Skin epidermis (tissue), 12 donors: Measurements from ENCODE around the gene UBE2U.

Experiments
- H3K27ac ChIP-seq, 21 experiments: fragments of 200-600 bp; sonication (generic) in 11 of 21; one replicate each; pipeline ENCODE4 v1.5.0; 2020; ENCODE audit warnings: mild to moderate bottlenecking in 3 of 21, inconsistent platforms in 2 of 21, moderate library complexity in 2 of 21
- H3K4me3 ChIP-seq, 7 experiments: fragments of 200-600 bp; sonication (generic) in 2 of 7; one replicate each; pipeline ENCODE4 v1.5.0; 2020; ENCODE audit warnings: inconsistent platforms in 2 of 7, mild to moderate bottlenecking in 2 of 7, moderate library complexity in 1 of 7

UBE2U gene

DNA sequence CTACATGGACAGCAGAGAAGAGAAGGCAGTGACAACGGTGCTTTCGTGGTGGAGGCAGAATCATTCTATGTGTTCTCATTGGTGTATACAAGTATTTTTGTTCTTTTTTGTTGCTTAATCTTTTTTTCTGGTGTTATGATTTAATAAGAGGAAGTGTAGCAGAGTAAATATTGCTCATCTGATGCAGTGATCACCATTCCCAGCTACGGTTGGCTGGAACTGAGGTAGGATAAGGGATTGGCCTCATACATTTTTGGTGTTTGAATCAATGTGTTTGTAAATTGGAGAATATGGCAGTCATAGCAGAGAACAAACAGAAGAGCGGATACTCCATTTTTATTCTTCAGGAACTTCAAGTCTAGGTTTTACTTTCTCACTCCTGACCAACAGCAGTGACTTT, 76.6 kb downstream of the UBE2U start:
- no peak overlapping the region for H3K4me3 ChIP-seq
- H3K27ac ChIP-seq = no peak overlapping the region

DNA sequence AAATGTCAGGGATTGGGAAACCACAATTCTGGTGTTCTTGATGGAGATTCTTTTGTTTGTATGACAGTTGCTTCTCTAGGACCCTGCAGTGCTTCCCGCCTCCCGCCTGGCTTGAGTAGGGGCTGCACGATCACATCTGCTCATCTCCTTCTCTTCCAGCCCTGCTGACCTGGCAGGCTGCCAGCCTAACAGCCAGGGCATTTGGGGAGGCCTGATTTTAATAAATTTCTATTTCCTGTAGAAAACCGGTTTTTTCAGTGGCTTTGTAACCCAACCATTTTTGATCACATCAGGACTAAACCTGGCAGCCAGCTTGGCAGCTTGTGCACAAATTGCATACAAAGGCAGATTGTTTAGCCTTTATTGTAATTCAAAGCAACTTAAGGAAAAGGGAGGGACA, 78.9 kb downstream of the UBE2U start:
- peak overlapping the region in 1 of 21 experiments; percentile 51 for H3K27ac ChIP-seq
- no peak overlapping the region for H3K4me3 ChIP-seq

DNA sequence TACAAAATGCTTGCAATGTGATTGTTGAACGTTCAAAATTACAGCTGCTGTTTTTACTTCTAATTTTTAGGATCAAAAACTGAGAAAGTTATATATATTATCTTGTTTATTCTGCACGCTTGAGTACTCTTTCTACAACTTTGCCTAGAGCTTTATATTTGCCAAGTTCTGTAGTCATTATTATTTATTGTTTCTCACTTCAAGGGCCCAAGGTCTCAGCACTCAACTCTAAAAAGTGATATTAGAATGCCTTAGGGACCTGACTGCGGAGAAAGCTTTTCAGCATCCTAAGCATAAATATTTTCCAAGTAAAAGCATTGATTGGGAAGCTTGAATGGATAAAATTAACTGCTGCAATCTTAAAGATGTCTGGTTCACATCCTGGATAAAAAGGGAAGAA, 83.6 kb downstream of the UBE2U start:
- no peak overlapping the region for H3K4me3 ChIP-seq
- H3K27ac ChIP-seq = no peak overlapping the region

DNA sequence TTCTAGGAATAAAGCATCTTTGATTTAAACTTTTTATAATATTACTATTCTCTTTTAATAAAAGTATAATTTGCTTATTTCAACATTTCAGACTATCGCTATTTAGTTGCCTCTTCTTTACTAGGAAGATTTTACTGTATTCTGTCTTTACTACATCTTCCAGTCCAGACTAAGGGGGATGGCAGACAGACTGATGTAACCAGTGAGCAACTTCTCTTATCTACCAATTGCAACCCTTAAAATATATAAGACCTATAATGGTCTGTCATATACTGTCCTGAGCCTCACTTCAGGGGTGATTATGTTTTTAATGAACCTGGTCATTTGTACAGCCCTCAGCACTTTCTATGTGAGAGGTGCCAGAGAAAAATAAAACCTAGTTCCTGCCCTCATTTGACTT, 87.0 kb downstream of the UBE2U start:
- H3K4me3 ChIP-seq = no peak overlapping the region
- no peak overlapping the region for H3K27ac ChIP-seq

DNA sequence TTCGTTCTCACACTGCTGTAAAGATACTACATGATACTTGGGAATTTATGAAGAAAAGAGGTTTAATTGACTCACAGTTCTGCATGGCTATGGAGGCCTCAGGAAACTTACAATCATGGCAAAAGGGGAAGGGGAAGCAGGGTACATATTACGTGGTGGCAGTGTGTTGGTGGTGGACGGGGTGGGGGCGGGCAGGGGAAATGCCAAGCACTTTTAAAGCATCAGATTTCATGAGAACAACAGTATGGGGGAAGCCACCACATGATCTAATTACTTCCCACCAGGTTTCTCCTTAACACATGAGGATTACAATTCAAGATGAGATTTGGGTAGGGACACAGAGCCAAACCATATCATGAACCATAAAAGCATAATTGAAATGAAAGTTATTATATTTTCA, 88.5 kb downstream of the UBE2U start:
- Histone ChIP-seq H3K4me3 (no peak overlapping the region), H3K27ac (peak overlapping the region in 1 of 21 experiments; percentile 30)

DNA sequence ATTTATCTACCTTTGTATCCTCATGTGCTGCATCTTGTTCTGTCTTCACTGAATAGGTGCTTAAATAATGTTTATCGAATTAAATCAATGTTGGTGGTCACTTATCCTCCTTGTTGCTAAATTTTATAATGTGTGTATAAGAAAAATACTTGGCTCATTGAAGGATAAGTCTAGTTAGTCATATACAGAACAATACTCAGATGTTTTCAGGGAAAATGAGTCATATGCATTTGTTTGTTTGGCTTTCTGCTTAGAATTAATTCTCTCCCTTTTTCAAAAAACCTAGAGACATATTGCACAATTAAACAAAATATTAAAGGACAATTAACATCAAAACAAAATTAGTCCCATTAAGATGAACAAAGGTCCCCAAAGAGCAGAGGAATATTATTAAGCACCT, 89.0 kb downstream of the UBE2U start:
- no peak overlapping the region for H3K4me3 ChIP-seq

DNA sequence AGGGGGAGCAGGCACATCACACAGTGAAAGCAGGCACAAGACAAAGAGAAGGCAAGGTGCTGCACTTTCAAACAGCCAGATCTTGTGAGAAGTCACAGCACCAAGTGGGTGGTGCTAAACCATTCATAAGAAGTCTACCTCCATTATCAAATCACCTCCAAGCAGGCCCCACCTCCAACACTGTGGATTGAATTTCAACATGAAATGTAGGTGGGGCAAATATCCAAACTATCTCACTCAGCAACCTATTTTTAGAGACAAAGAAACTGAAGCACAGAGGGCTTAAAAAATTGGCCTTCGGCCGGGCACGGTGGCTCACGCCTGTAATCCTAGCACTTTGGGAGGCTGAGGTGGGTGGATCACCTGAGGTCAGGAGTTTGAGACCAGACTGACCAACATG, 90.4 kb downstream of the UBE2U start:
- Histone ChIP-seq H3K4me3 (no peak overlapping the region), H3K27ac (no peak overlapping the region)

More for the DNA sequence above, 89.0 kb downstream of the UBE2U start:
- H3K27ac ChIP-seq = peak overlapping the region in 5 of 21 experiments; percentile 0 to 52 (median 30)

DNA sequence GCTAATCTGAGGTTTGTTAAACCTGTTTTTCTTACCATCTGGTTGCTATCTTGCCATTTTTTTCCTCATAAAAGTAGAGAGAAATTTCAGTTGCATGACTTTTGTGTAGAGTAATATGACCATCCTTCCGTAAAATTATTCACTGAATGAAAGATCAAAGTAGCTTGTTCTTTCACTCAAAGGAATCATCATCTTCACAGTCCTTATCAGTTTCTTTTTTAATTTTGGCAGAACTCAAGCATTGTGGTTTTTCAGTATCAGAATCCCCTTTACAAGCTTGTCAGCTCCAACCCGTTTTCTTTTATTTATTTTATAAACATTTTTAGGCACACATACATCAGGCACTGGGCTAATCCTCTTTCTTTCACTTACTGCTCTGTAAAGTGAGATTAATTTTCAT, 91.7 kb downstream of the UBE2U start:
- Histone ChIP-seq H3K4me3 (no peak overlapping the region), H3K27ac (no peak overlapping the region)

DNA sequence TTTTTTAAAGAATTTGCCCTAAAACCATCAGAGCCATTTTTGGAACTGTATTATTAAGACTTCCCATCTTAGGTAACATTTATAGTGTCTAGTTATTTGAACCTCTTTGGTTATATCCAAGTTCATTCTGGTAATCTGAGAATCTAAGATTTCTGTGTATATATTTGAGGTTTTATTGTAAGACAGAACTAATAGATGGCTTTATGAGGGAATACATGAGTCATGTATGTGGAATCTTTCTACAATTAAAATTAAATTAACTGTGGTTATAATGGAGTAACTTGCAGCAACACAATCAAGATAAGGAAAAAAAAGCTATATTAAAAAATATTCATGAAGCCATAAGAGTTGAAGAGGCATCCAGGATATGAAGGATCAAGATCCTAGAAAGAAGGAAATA, 92.1 kb downstream of the UBE2U start:
- Histone ChIP-seq H3K4me3 (no peak overlapping the region), H3K27ac (no peak overlapping the region)

DNA sequence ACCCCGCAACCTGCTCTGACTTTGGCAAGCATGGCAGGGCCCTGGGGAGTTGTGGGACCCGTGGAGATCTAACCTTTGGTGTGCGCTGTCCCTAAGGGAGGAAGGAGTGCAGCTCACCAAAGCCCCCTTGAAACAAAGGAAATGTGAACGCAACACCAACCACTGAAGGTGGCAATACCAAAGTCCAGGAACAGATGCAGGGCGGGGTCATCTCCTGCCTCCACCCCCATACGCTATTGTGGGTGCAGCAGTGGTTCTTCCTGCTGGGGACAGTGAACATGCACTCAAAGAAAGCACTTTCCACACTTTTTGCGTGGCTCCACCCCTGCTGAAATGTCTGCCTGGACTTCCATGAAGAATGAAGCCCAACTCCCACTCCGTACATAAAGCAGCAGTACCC, 93.0 kb downstream of the UBE2U start:
- H3K4me3 ChIP-seq = no peak overlapping the region
- no peak overlapping the region for H3K27ac ChIP-seq

DNA sequence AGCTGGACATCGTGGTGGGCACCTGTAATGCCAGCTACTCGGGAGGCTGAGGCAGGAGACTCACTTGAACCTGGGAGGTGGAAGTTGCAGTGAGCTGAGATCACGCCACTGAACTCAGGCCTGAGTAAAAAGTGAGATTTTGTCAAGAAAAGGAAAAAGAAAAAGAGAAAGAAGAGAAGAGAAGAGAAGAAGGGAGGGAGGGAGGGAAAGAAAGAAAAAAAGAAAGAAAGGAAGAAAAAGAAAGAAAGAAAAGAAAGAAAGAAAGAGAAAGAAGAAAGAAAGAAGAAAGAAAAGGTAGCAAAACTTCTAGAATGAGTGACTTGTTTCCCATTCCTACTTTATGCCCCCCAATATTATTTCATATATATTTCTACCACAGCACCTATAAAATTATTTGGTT, 98.8 kb downstream of the UBE2U start:
- H3K4me3 ChIP-seq = no peak overlapping the region
- H3K27ac ChIP-seq = no peak overlapping the region

DNA sequence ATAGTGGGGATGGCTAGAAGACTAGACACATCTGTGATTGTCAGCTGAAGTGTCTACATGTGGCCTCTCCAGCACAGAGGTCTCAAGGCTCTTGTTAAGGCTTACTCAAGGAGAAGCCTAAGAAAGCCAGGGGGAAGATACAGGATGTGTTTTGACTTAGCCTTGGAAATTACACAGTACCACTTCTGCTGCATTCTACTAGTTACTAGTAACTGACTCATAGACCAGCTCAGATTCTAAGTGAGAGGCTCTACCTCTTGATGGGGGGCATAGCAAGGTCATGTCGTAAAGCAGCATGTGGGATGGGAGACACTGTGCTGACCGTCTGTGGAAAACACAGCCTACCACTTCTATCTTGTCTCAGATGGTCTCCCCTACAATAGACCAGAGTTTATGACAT, 99.5 kb downstream of the UBE2U start:
- no peak overlapping the region for H3K4me3 ChIP-seq

DNA sequence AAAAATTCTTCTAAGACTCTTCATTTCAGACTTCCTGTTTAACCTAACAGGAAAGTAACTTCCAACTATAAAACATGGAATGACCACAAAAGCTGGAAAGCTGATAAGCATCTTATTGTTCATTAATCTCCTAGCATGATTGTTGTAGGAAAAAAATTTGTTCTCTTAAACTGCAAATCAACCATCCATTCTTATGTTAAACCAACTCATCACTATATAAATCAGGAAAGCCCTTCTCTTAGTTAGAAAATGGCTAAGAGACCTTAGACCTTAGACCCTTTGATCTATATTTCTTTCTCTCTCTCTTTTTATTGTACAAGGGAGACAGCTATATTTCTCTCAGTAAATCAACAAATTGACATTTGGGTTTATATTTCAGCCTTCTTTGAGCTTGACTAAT, 101.4 kb downstream of the UBE2U start:
- H3K27ac ChIP-seq = no peak overlapping the region
- no peak overlapping the region for H3K4me3 ChIP-seq

More for the DNA sequence above, 99.5 kb downstream of the UBE2U start:
- no peak overlapping the region for H3K27ac ChIP-seq

DNA sequence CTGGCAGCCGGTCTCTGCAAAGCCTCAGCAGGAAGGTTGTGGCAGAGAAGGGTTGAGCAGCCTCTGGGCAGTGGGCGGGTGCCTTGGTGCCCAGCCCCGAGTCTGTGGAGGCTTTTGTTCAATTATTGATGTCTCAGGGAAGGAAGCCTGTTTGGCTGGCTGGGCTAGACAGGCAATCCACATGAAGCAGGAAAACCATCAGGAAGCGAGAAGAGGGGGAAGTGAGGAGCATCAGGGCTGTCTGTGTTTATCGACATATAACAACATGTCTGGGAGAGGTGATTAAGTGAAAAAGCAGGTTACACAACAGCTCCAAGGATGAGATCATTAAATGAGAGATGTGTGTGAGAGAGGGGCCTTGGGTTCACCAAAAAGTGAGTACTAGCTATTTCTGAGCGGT, 105.4 kb downstream of the UBE2U start:
- no peak overlapping the region for H3K4me3 ChIP-seq
- H3K27ac ChIP-seq = peak overlapping the region in 19 of 21 experiments; percentile 7 to 80 (median 58)

DNA sequence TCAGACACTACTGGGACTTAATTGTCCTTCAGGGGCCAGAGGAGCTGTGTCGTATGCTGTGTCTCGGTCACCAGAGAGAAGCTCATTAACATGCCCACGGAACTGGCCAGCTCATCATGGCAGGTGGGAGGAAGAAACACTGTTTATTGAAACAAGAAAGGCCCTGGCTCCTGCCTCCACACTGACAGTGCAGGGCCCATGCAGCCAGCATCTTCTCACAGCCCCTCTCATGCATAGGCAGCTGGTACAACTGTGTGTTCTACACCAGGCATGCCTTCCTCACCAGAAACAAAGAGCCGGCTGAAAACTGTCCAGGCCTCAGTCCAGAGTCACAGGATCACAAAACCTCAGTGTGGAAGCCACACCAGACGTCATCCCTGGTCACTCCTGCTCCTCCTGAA, 106.0 kb downstream of the UBE2U start:
- Histone ChIP-seq H3K4me3 (no peak overlapping the region), H3K27ac (peak overlapping the region in 15 of 21 experiments; percentile 2 to 75 (median 49))

DNA sequence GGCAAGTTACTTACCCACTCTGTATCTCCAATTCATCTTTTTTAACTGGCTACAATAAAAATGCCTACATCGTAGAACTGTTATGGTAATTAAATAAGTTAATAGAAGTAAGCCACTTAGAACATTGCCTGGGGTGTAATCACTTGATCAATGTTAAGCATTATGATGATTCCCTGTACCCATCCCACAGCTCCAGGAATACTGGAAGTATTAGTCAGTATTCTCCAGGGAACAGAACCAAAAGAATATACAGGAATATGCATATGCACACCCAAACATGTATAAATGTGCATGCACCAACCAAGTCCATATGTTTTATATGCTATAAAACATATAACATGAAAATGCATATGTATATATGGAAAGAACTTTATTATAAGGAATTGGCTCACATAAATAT, 107.3 kb downstream of the UBE2U start:
- H3K27ac ChIP-seq = no peak overlapping the region
- no peak overlapping the region for H3K4me3 ChIP-seq

DNA sequence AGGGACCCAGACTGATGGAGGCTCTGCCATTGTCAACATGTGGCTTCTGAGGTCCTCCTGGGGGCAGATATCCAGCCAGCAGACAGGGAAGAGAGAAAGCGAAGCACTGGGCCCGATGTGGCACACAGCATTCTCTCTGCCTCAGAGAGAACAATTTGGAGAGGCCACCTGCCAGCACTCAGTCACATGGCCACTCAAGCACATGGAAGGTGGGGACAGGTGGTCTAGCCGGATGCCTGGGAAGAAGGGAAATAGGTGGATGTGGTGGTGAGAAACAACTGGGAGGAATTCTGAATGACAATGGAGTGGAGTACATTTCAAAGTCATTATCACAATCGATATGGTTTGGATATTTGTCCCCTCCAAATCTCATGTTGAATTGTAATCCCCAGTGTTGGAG, 109.0 kb downstream of the UBE2U start:
- Histone ChIP-seq H3K27ac (no peak overlapping the region), H3K4me3 (no peak overlapping the region)

DNA sequence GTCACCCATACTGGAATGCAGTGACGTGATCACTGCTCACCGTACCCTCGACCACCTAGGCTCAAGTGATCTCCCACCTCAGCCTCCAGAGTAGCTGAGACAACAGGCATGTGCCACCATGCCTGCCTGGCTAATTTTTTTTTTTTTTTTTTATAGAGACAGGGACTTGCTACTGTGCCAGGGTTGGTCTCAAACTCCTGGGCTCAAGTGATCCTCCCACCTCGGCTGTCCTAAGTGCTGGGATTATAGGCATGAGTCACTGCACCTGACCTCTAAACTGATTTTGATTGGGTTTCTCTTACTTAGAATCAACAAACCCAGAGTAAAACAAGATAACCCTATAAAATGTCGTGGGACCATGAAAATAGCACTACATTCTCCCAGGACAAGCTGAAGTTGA, 112.0 kb downstream of the UBE2U start:
- no peak overlapping the region for H3K27ac ChIP-seq
- H3K4me3 ChIP-seq = no peak overlapping the region
